ENCODE results near the gene ARHGEF6. TPM values are rescaled to one million over a fixed set of nuclear protein-coding genes. Genes with fewer than 3 reads are reported as not detected.

The ARHGEF6 gene

GRCh38 chrX:136619899-136620505, 160.7 kb downstream of the ARHGEF6 start:
- Histone ChIP-seq H3K4me3 (ENCODE audit: low read length in 2 of 2) (no peak overlapping the region), H2BK5ac (ENCODE audit: low read length) (no peak overlapping the region), H3K14ac (ENCODE audit: low read length) (no peak overlapping the region), H3K18ac (ENCODE audit: low read length) (no peak overlapping the region), H3K79me1 (ENCODE audit: low read depth, low read length) (no peaks in the 10 kb centered on the region), H3K36me3 (replicated peaks in 1 of 2; ENCODE audit: control insufficient read depth in 2 of 2, insufficient read depth in 2 of 2, low read length in 2 of 2) (no peaks in the 10 kb centered on the region), H2BK12ac (ENCODE audit: low read length) (no peak overlapping the region), H2BK15ac (ENCODE audit: low read length) (no peak overlapping the region), H3K9ac (ENCODE audit: low read depth, low read length, poor library complexity) (no peak overlapping the region), H3K23ac (ENCODE audit: low read depth, low read length, poor library complexity) (no peak overlapping the region), H3K4ac (ENCODE audit: low read length) (no peak overlapping the region), H2AFZ (ENCODE audit: low read length) (no peak overlapping the region), H2BK120ac (ENCODE audit: low read depth, low read length) (no peak overlapping the region), H3K27me3 (ENCODE audit: control insufficient read depth in 3 of 3, insufficient read depth in 3 of 3, low read depth in 1 of 3, low read length in 3 of 3) (peaks cover 0 to 32% (median 0%) of the 10 kb centered on the region in 3 experiments), H3K4me1 (ENCODE audit: control insufficient read depth in 2 of 2, insufficient read depth in 1 of 2, low read depth in 1 of 2, low read length in 2 of 2) (peaks cover 0 to 1% of the 10 kb centered on the region in 2 donors), H4K91ac (ENCODE audit: low read depth, low read length, poor library complexity) (no peak overlapping the region), H3K4me2 (ENCODE audit: insufficient read depth, low read length, poor library complexity, severe bottlenecking) (no peak overlapping the region), H4K8ac (ENCODE audit: low read depth, low read length) (no peak overlapping the region), H3K9me3 (replicated peaks in 1 of 2; ENCODE audit: control insufficient read depth in 2 of 2, insufficient read depth in 1 of 2, low read depth in 1 of 2, low read length in 2 of 2) (no peaks in the 10 kb centered on the region), H2AK5ac (ENCODE audit: low read depth, low read length) (no peak overlapping the region), H3K27ac (replicated peaks; ENCODE audit: low read length) (no peak overlapping the region)
- no CpG with 5 or more reads among the region's 14 CpGs for WGBS, 2 donors (ENCODE audit: extremely low coverage in 2 of 2, insufficient read length in 2 of 2, insufficient replicate concordance in 1 of 2)
- DNase-seq (ENCODE audit: low spot score) = no peak

GRCh38 chrX:136616987-136617685, 163.6 kb downstream of the ARHGEF6 start:
- Histone ChIP-seq H3K9me3 (replicated peaks in 1 of 2; ENCODE audit: control insufficient read depth in 2 of 2, insufficient read depth in 1 of 2, low read depth in 1 of 2, low read length in 2 of 2) (no peaks in the 10 kb centered on the region), H4K8ac (ENCODE audit: low read depth, low read length) (no peak overlapping the region), H4K91ac (ENCODE audit: low read depth, low read length, poor library complexity) (no peak overlapping the region), H3K4me3 (ENCODE audit: low read length in 2 of 2) (no peak overlapping the region), H2BK5ac (ENCODE audit: low read length) (no peak overlapping the region), H2BK15ac (ENCODE audit: low read length) (no peak overlapping the region), H3K79me1 (ENCODE audit: low read depth, low read length) (no peaks in the 10 kb centered on the region), H3K4me1 (ENCODE audit: control insufficient read depth in 2 of 2, insufficient read depth in 1 of 2, low read depth in 1 of 2, low read length in 2 of 2) (peaks cover 0 to 1% of the 10 kb centered on the region in 2 donors), H3K14ac (ENCODE audit: low read length) (no peak overlapping the region), H2AFZ (ENCODE audit: low read length) (no peak overlapping the region), H3K23ac (ENCODE audit: low read depth, low read length, poor library complexity) (no peak overlapping the region), H2AK5ac (ENCODE audit: low read depth, low read length) (no peak overlapping the region), H3K27ac (replicated peaks; ENCODE audit: low read length) (peak overlapping the region; percentile 81), H3K27me3 (ENCODE audit: control insufficient read depth in 3 of 3, insufficient read depth in 3 of 3, low read depth in 1 of 3, low read length in 3 of 3) (peaks cover 0 to 34% (median 0%) of the 10 kb centered on the region in 3 experiments), H2BK120ac (ENCODE audit: low read depth, low read length) (no peak overlapping the region), H3K4me2 (ENCODE audit: insufficient read depth, low read length, poor library complexity, severe bottlenecking) (peak overlapping the region; percentile 11), H3K9ac (ENCODE audit: low read depth, low read length, poor library complexity) (no peak overlapping the region), H3K18ac (ENCODE audit: low read length) (no peak overlapping the region), H3K36me3 (replicated peaks in 1 of 2; ENCODE audit: control insufficient read depth in 2 of 2, insufficient read depth in 2 of 2, low read length in 2 of 2) (no peaks in the 10 kb centered on the region), H2BK12ac (ENCODE audit: low read length) (no peak overlapping the region), H3K4ac (ENCODE audit: low read length) (no peak overlapping the region)
- no peak for DNase-seq (ENCODE audit: low spot score)
- WGBS, 2 donors (ENCODE audit: extremely low coverage in 2 of 2, insufficient read length in 2 of 2, insufficient replicate concordance in 1 of 2) = no CpG with 5 or more reads among the region's 6 CpGs

Small RNA genes lying within 50 kb of the gene (small RNA-seq; reads per million reads assigned to genes)
- gene RF00019 (ENCODE audit: insufficient read depth) (not detected), gene RNU6-972P (ENCODE audit: insufficient read depth) (not detected)

All from neuronal stem cell (in vitro differentiated cells).